GM23248 (cell line): ENCODE results near the gene SLC2A9. TPM values are rescaled to one million over a fixed set of nuclear protein-coding genes. Genes with fewer than 3 reads are reported as not detected.

Experiments used
- DNase-seq: peaks from one replicate; pipeline ENCODE4 v3.0.0-alpha.2; 2015
- H2AFZ ChIP-seq: fragments of 200-600 bp; sonication (generic); 2 replicates; pipeline ENCODE4 v1.6.1; 2016; ENCODE audit warnings: antibody characterized with exemption
- H3F3A ChIP-seq: fragments of 200-600 bp; sonication (generic); 2 replicates; pipeline ENCODE4 v1.6.1; 2016; ENCODE audit warnings: mild to moderate bottlenecking, antibody characterized with exemption, mixed run types; ENCODE audit not compliant: insufficient read depth
- H3K27ac ChIP-seq: fragments of 200-600 bp; sonication (generic); 2 replicates; pipeline ENCODE4 v1.5.1; 2016; ENCODE audit warnings: mild to moderate bottlenecking
- H3K27me3 ChIP-seq: fragments of 200-600 bp; sonication (generic); replicated peaks from 2 replicates; pipeline ENCODE4 v1.6.1; 2016; ENCODE audit warnings: mild to moderate bottlenecking; ENCODE audit not compliant: insufficient read depth
- H3K36me3 ChIP-seq: fragments of 200-600 bp; sonication (generic); 2 replicates; pipeline ENCODE4 v1.6.1; 2016; ENCODE audit warnings: low read depth, mild to moderate bottlenecking
- H3K4me1 ChIP-seq: fragments of 200-600 bp; sonication (generic); 2 replicates; pipeline ENCODE4 v1.6.1; 2016; ENCODE audit warnings: mild to moderate bottlenecking; ENCODE audit not compliant: insufficient read depth
- H3K4me2 ChIP-seq: fragments of 200-600 bp; sonication (generic); one replicate; pipeline ENCODE4 v1.6.1; 2016; ENCODE audit warnings: mild to moderate bottlenecking; ENCODE audit not compliant: unreplicated experiment
- H3K4me3 ChIP-seq: fragments of 200-600 bp; sonication (generic); 2 replicates; pipeline ENCODE4 v1.5.1; 2016; ENCODE audit warnings: mild to moderate bottlenecking
- H3K79me2 ChIP-seq: fragments of 200-600 bp; sonication (generic); 2 replicates; pipeline ENCODE4 v1.6.1; 2016; ENCODE audit warnings: mild to moderate bottlenecking; ENCODE audit not compliant: insufficient read depth
- H3K9ac ChIP-seq: fragments of 200-600 bp; sonication (generic); 2 replicates; pipeline ENCODE4 v1.6.1; 2016; ENCODE audit warnings: mild to moderate bottlenecking
- H3K9me2 ChIP-seq: fragments of 200-600 bp; sonication (generic); 2 replicates; pipeline ENCODE4 v1.6.1; 2016; ENCODE audit warnings: mixed run types, mild to moderate bottlenecking, moderate library complexity; ENCODE audit not compliant: insufficient read depth
- H3K9me3 ChIP-seq: fragments of 200-600 bp; sonication (generic); one replicate; pipeline ENCODE4 v1.6.1; 2017; ENCODE audit warnings: low read depth
- H4K20me1 ChIP-seq: fragments of 200-600 bp; sonication (generic); 2 replicates; pipeline ENCODE4 v1.6.0; 2016; ENCODE audit not compliant: insufficient read depth
- EZH2 ChIP-seq: fragments of 200-600 bp; sonication (generic); IDR thresholded peaks from 2 replicates; pipeline ENCODE4 v1.6.1; 2018; ENCODE audit warnings: antibody characterized with exemption, mild to moderate bottlenecking; ENCODE audit not compliant: insufficient read depth, poor library complexity, severe bottlenecking
- EZH2phosphoT487 ChIP-seq: fragments of 200-600 bp; sonication (generic); IDR thresholded peaks from 2 replicates; pipeline ENCODE4 v1.6.1; 2018; ENCODE audit warnings: antibody characterized with exemption, moderate library complexity, mild to moderate bottlenecking, low read depth; ENCODE audit not compliant: insufficient read depth
- WGBS, 2 experiments: methylation state at CpG; one replicate each; pipeline ENCODE4 v1.1.6; 2015 to 2017; ENCODE audit warnings: low lambda C conversion rate in 2 of 2, low coverage in 1 of 2; ENCODE audit errors: missing lambda C conversion rate in 2 of 2; 5-methylcytosine and 5-hydroxymethylcytosine counted together
- in situ Hi-C: fragments of 300-500 bp; cut with MboI; formaldehyde crosslinking; loops from 2 replicates; pipeline ENCODE4 v1.15.0; 2020
- polyA plus RNA-seq: library from polyadenylated mRNA; unstranded; fragments of >200 nt; fragmentation: Nextera tagmentation; extraction: Ambion mirVana; gene quantifications from 2 replicates; pipeline ENCODE4 v1.2.1, GENCODE V29; 2016
- total RNA-seq: library from RNA; depleted of rRNA; stranded (reverse); fragments of >200 nt; shearing (Covaris generic); gene quantifications from 2 replicates; pipeline ENCODE4 v1.2.3, GENCODE V29; 2014

Gene SLC2A9
- total and polyA plus RNA-seq, 2 experiments from 2014 or later = 2.8 to 3.5 TPM

DNA sequence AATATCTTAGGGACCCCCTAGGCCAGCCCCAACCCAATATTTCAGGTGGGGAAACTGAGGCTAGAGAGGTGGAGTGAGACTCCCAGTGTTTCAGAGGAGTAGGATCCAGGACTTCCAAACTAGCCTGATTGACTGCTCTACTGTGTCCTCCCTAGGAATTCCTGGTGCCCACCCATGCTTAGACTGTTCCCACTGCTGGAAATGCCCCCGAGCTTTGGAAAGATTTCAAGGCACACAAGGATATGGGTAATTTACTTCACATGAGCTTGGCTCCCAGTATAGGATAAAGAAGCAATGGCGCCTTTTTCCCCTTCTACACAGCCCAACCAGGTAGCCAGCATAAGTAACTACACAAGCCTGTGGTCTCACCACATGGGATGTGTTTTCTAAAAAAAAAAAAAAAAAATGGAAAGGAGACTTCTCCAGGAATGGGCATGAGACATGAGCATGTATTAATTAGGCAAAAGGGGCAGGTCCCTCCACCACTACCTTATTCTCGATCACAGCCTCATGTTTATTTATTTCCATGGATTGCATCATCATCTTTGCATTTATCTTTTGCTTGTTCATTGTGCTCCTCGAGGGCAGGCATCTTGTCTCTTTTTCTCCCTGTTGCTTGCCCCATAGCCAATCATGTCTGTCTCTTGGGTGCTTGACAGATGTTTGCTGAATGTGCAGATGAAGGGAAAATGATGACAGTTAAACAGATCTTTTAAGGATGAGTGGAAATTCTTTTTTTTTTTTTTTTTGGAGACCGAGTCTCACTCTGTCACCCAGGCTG, 173.1 kb downstream of the SLC2A9 start:
- H3F3A ChIP-seq = no peaks in the 10 kb centered on the region
- WGBS, 2 experiments = 35 to 38% methylated on average over 5 of the region's 5 CpGs
- TF ChIP-seq EZH2phosphoT487 = no peak
- TF ChIP-seq EZH2 = no peak
- no peaks in the 10 kb centered on the region for H3K4me1 ChIP-seq
- DNase-seq = no peak
- H3K36me3 ChIP-seq = no peaks in the 10 kb centered on the region
- H3K27me3 ChIP-seq = no peaks in the 10 kb centered on the region
- H3K9me2 ChIP-seq = no peaks in the 10 kb centered on the region
- no peak overlapping the region for H2AFZ ChIP-seq
- H4K20me1 ChIP-seq = no peaks in the 10 kb centered on the region
- H3K4me3 ChIP-seq = no peak overlapping the region
- H3K9me3 ChIP-seq = no peaks in the 10 kb centered on the region
- H3K4me2 ChIP-seq = no peak overlapping the region
- no peak overlapping the region for H3K27ac ChIP-seq
- H3K9ac ChIP-seq = no peak overlapping the region
- in situ Hi-C loops = no loop called here
- H3K79me2 ChIP-seq = no peaks in the 10 kb centered on the region

DNA sequence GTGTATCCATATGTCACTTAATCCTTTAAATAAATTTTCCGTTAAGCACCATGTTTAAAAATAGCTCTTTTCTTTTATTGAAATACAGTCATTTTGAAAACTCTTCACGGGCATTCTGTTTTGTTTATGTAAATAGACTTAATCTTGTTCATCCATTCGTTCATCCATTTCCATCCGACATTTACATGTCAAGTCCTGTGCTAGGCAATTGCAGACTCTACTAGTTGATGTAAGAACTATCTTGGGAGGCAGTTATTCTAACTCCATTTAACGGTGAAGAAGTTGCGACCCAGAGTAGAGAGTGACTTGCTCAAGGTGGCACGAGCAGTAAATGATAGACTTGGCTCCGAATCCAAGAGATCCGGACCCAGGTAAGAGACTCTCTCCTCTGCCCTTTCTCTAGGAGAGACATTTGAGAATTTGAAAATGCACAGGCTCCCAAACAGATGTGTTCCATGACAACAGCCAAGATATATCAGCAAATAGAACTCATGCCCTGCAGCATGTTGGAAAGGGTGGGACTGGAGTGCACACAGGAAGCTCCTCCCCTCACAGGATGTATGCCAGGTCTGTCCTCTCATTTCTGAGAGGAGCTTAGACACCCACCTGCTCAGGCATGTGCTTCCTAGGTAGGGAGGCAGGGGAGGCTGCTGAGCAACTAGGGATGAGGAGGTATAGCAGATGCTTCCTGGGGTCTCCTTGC, 175.4 kb downstream of the SLC2A9 start:
- no peaks in the 10 kb centered on the region for H4K20me1 ChIP-seq
- TF ChIP-seq EZH2phosphoT487 = no peak
- H3K4me1 ChIP-seq = no peaks in the 10 kb centered on the region
- H3K4me3 ChIP-seq = no peak overlapping the region
- no peak overlapping the region for H3K4me2 ChIP-seq
- no peaks in the 10 kb centered on the region for H3K9me2 ChIP-seq
- no peaks in the 10 kb centered on the region for H3K36me3 ChIP-seq
- DNase-seq = no peak
- H2AFZ ChIP-seq = no peak overlapping the region
- in situ Hi-C loops = no loop called here
- no peaks in the 10 kb centered on the region for H3F3A ChIP-seq
- no peaks in the 10 kb centered on the region for H3K79me2 ChIP-seq
- no peak overlapping the region for H3K27ac ChIP-seq
- no peaks in the 10 kb centered on the region for H3K9me3 ChIP-seq
- H3K27me3 ChIP-seq = no peaks in the 10 kb centered on the region
- H3K9ac ChIP-seq = no peak overlapping the region
- WGBS, 2 experiments = 58 to 59% methylated on average over 9 of the region's 9 CpGs

DNA sequence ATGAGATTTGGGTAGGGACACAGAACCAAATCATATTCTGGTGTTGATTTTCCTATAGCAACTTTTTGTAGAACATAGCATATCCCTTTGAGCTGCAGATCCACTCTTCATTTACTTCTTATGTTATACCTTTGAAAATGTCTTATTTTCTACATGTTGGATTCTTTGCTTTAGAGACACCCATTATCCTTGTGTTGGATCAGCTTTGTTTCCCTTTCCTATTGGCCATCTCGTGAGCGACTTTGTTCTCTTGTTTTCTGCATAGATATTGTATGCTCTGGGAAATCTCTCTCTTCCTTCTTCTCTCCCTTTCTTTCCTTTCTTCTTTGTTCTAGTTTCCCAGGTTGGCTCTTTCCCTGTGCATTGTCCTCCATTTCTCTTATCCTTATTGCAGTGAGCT, 180.2 kb downstream of the SLC2A9 start:
- H3K9me2 ChIP-seq = no peaks in the 10 kb centered on the region
- TF ChIP-seq EZH2 (no peak), EZH2phosphoT487 (no peak)
- no peaks in the 10 kb centered on the region for H3K4me1 ChIP-seq
- no peak overlapping the region for H2AFZ ChIP-seq
- no peaks in the 10 kb centered on the region for H3K9me3 ChIP-seq
- no peak overlapping the region for H3K27ac ChIP-seq
- no peaks in the 10 kb centered on the region for H3K79me2 ChIP-seq
- in situ Hi-C loops = no loop called here
- no peaks in the 10 kb centered on the region for H4K20me1 ChIP-seq
- no peaks in the 10 kb centered on the region for H3K36me3 ChIP-seq
- no peak overlapping the region for H3K4me2 ChIP-seq
- no peak overlapping the region for H3K4me3 ChIP-seq
- H3K27me3 ChIP-seq = no peaks in the 10 kb centered on the region
- no peaks in the 10 kb centered on the region for H3F3A ChIP-seq
- whole genome bisulfite sequencing, 2 experiments = 56 to 72% methylated on average over 2 of the region's 2 CpGs
- DNase-seq = no peak
- H3K9ac ChIP-seq = no peak overlapping the region

DNA sequence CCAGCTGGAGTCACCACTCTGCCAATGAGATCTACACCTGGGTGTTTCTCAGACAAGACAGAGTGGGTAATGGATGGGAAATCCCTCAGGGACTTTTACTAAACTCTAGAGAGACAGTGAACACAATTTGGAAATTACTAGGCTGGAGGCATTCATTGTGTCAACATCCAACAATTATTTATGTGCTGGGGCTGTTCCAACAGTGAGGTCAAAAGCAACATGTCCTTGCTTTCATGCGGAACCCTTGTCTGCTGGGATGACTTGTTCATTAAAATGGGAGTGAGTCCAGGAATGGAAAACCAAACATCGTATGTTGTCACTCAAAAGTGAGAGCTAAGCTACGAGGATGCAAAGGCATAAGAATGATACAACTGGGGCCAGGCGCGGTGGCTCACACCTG, 185.9 kb downstream of the SLC2A9 start:
- H3K79me2 ChIP-seq = no peaks in the 10 kb centered on the region
- in situ Hi-C loops = no loop called here
- no peak for DNase-seq
- H3K4me3 ChIP-seq = no peak overlapping the region
- no peaks in the 10 kb centered on the region for H3K36me3 ChIP-seq
- TF ChIP-seq EZH2phosphoT487 = no peak
- no peak for TF ChIP-seq EZH2
- no peak overlapping the region for H3K27ac ChIP-seq
- H3K4me1 ChIP-seq = no peaks in the 10 kb centered on the region
- no peaks in the 10 kb centered on the region for H3K9me2 ChIP-seq
- 52 to 56% methylated on average over 5 of the region's 5 CpGs for WGBS, 2 experiments
- no peaks in the 10 kb centered on the region for H4K20me1 ChIP-seq
- no peaks in the 10 kb centered on the region for H3F3A ChIP-seq
- no peaks in the 10 kb centered on the region for H3K9me3 ChIP-seq
- no peak overlapping the region for H2AFZ ChIP-seq
- no peaks in the 10 kb centered on the region for H3K27me3 ChIP-seq
- H3K4me2 ChIP-seq = no peak overlapping the region
- H3K9ac ChIP-seq = no peak overlapping the region
